ENCODE results near the gene MARK2.

Gene MARK2

GRCh38 chr11:63843041-63843440 lies 4.1 kb downstream of the MARK2 start:
- no peak for TF ChIP-seq CTCF (IDR thresholded peaks at IDR 0.05; ENCODE audit: borderline replicate concordance, insufficient read depth, low read depth, low read length)
- no peak overlapping the region for H3K4me3 ChIP-seq (ENCODE audit: low read depth, low read length)

GRCh38 chr11:63844836-63845235 lies 5.9 kb downstream of the MARK2 start:
- H3K4me3 ChIP-seq (ENCODE audit: low read depth, low read length): no peak overlapping the region
- no peak for TF ChIP-seq CTCF (IDR thresholded peaks at IDR 0.05; ENCODE audit: borderline replicate concordance, insufficient read depth, low read depth, low read length)

GRCh38 chr11:63845303-63845702 lies 6.4 kb downstream of the MARK2 start:
- no peak for TF ChIP-seq CTCF (IDR thresholded peaks at IDR 0.05; ENCODE audit: borderline replicate concordance, insufficient read depth, low read depth, low read length)
- H3K4me3 ChIP-seq (ENCODE audit: low read depth, low read length): no peak overlapping the region

- no peak overlapping the region for H3K4me3 ChIP-seq (ENCODE audit: low read depth, low read length)
- TF ChIP-seq CTCF (IDR thresholded peaks at IDR 0.05; ENCODE audit: borderline replicate concordance, insufficient read depth, low read depth, low read length): no peak
These were observed 7.0 kb downstream of the MARK2 start for GRCh38 chr11:63845911-63846310.

- H3K4me3 ChIP-seq (ENCODE audit: low read depth, low read length): no peak overlapping the region
- TF ChIP-seq CTCF (IDR thresholded peaks at IDR 0.05; ENCODE audit: borderline replicate concordance, insufficient read depth, low read depth, low read length): no peak
These were observed 8.0 kb downstream of the MARK2 start for GRCh38 chr11:63846897-63847296.

- TF ChIP-seq CTCF (IDR thresholded peaks at IDR 0.05; ENCODE audit: borderline replicate concordance, insufficient read depth, low read depth, low read length): no peak
- no peak overlapping the region for H3K4me3 ChIP-seq (ENCODE audit: low read depth, low read length)
These were observed 8.5 kb downstream of the MARK2 start for GRCh38 chr11:63847363-63847762.

- no peak for TF ChIP-seq CTCF (IDR thresholded peaks at IDR 0.05; ENCODE audit: borderline replicate concordance, insufficient read depth, low read depth, low read length)
- no peak overlapping the region for H3K4me3 ChIP-seq (ENCODE audit: low read depth, low read length)
These were observed 10.8 kb downstream of the MARK2 start for GRCh38 chr11:63849691-63850090.

Data from GM12875 (cell line).